ENCODE results near the gene FRMD8.

FRMD8 gene

DNA sequence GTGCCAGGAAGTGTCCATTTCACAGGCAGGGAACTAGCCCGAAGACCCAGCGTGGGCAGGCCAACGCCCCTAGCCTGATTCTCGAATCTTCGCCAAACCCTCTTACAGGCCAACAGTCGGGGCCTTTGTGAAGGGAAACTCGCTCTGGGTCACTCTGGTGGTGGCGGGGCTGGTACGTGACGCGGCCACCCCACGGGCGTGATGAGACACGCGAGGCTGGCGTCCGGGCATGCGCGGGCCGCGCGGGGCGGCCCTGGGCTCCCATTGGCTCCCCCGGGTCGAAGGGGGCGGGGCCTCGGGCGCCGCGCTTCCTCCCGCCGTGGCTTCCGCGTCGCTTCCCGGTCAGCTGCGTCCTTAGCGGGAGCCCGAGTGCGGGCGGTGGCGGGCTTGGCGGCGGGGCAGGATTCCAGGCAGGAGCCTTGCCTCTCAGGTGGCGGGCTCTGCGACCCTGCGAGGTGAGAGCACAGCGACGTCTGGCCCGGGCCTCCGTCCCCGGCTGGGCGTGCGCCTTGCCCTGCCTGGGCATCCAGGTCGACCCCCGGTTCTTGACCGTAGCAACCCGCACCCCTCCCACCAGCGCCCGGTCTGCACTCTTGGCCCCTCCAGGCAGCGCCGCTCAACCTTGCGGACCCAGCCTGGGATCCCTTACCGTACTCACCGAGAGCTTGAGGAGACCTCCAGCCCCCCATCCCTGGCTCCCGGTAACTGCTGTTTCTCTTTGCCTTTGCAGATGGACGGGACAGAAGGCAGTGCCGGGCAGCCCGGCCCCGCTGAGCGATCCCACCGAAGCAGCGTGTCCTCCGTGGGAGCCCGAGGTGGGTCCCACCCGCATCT, at the start of gene FRMD8:
Gene FRMD8, plus strand, starts transcription at position 331 of the 834 bp plus-strand sequence. Its CDS starts 400 bp downstream, at position 731.
- peak; percentile 87 for DNase-seq

DNA sequence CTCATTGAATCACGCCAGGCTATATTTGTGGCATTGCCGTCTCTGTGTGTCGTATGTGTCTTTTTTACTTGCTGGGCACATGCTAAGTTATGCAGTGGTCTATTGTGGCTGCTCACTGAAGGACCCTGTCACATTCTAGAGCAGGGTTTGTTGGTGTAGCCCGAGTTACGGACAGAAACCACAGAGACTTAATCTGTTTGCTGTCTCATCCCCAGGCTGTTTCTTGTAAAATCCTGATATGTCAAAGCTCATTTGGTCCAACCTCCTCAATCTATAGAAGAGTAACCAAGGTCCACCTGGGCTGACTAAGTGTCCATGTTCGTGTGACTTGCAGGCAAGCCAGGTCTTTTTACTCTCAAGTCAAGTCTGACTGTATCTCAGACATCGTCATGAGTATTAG, 47.8 kb upstream of the FRMD8 start:
- DNase-seq: no peak

DNA sequence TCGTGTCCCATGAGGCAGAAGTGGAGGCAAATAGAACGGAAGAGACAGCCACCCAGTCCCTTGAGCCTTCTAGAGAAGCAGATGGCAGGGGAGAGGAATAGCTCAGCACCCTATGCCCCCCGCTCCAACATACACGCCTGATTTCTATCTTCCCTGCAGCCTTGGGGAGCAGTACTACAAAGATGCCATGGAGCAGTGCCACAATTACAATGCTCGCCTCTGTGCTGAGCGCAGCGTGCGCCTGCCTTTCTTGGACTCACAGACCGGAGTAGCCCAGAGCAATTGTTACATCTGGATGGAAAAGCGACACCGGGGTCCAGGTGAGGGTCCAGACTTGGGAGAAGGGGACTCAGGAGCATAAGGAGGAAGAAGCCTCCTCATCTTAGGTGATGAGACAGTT, 46.2 kb upstream of the FRMD8 start:
- no peak for DNase-seq

GRCh38 chr11:65341856-65342255, 44.6 kb upstream of the FRMD8 start:
- DNase-seq: no peak

DNA sequence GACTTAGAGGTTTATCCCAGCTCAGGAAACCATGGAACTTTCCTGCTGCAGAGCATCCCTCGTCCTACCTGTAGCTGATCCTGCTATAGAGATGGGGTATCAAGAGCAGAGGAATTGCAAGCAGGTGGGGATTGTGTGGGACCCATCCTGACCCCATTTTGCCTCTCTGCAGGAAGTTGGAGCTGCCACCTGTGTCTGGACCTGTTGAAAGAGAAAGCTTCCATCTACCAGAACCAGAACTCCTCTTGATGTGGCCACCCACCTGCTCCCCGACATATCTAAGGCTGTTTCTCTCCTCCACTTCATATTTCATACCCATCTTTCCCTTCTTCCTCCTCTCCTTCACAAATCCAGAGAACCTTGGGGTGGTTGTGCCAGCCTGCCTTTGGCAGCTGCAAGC, 34.9 kb upstream of the FRMD8 start:
- DNase-seq: no peak

GRCh38 chr11:65352783-65353182, 33.7 kb upstream of the FRMD8 start:
- DNase-seq: no peak

DNA sequence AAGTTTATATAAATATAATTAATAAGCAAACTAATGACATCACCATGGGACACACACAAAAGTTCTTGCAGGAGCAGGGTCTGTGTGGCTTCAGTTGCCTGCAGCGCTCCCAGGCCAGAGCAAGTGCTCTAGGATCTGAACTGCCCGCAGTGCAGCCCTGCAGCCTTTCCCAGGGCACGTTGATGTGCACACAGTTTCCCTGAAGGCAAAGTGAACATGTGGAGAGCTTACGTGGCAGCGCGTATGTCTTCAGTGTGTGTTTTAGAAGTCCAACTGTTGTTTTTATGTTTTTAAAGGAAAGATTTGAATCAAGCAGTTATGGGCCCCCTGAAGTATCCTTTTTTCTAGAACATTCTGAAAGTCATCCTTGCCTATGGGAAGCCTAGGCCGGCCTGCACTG, 33.1 kb upstream of the FRMD8 start:
- no peak for DNase-seq

GRCh38 chr11:65353900-65354264, 32.6 kb upstream of the FRMD8 start:
- no peak for DNase-seq

DNA sequence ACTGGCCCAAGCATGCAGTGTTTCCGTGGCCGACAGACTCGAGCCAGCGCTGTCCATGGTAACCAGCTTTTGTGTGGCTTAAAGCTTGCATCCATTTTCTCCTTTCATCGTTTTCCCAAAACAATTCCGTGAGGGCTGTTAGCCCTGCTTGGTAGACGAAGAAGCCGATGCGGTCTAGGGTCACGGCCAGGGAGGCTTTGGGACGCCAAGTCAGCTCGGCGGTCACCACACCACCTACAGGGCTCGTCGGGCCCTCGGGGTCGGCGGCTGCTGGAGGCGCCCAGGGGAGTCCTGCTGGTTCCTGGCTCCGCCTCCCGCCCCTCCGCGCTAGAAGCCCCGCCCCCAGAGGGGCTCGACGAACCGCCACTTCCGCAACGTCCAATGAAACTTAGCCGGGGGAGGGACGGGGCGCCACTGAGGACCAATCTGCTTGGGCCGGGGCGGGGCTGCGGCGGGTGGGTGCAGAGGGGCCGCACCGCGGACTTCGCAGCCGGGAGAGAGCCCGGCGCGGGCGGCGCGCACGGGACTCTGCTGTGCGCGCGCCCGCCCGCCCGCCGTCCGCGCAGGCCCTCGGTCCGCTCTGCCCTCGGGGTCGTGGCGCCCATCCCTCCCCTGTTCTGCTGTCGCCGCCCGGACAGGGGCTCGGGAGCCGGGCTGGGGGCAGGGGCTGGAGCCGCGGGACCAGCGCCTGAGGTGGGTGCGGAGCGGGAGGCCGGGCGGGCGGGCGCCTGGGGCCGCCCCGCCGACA, 32.0 kb upstream of the FRMD8 start, which contains the start of gene TIGD3:
Gene TIGD3, plus strand, starts transcription at position 487 of the 748 bp plus-strand sequence. CDS start 1,058 bp downstream, outside the sequence.
- peak; percentile 98 for DNase-seq

DNA sequence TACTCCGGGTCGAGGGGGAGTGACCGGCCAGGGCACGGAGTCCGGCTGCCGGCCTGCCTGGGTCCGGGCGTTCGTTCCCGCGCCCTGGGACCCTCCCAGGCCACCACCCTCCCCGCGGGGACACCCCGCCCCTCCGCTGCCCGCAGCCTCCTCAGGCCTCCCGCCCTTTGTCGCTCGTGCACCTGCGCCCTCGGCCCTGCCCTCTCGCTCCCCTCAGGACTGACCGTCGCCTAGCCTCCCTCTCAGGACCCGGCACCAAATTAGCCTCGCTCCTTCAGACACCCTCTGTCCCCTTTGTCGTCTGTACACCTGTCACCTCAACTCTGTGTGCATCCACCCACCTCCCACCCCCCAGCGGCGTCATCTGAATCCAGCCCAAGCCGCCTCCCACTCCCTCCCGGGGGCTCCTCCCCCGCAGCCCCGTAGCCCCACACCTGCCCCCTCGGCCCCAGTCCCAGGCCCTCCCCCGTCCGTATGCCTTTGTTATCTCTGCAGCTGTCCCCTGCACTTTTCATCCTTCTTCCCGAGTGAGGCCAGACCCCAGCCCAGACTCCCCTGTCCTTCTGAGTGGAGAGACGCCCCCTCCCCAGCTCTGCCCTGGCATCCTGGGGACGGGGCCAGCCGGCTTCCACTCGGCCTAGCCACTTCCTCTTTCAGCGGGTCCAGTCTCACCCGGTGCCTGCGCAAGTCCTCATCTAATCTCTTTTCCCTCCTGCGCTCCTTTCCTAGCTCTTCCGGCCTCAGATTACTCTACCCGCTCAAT, 31.2 kb upstream of the FRMD8 start:
- peak; percentile 61 for DNase-seq

DNA sequence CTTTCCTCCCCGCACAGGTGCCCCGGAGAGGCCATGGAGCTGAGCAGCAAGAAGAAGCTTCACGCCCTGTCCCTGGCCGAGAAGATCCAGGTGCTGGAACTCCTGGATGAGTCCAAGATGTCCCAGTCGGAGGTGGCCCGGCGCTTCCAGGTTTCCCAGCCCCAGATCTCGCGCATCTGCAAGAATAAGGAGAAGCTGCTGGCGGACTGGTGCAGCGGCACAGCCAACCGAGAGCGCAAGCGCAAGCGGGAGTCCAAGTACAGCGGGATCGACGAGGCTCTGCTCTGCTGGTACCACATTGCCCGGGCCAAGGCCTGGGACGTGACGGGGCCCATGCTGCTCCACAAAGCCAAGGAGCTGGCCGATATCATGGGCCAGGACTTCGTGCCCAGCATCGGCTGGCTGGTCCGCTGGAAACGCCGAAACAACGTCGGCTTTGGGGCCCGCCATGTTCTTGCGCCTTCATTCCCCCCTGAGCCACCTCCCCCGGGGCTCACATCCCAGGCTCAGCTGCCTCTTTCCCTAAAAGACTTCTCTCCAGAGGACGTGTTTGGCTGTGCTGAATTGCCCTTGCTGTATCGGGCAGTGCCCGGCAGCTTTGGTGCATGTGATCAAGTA, 30.6 kb upstream of the FRMD8 start:
- no peak for DNase-seq

GRCh38 chr11:65356394-65356972, 30.0 kb upstream of the FRMD8 start:
- no peak for DNase-seq

DNA sequence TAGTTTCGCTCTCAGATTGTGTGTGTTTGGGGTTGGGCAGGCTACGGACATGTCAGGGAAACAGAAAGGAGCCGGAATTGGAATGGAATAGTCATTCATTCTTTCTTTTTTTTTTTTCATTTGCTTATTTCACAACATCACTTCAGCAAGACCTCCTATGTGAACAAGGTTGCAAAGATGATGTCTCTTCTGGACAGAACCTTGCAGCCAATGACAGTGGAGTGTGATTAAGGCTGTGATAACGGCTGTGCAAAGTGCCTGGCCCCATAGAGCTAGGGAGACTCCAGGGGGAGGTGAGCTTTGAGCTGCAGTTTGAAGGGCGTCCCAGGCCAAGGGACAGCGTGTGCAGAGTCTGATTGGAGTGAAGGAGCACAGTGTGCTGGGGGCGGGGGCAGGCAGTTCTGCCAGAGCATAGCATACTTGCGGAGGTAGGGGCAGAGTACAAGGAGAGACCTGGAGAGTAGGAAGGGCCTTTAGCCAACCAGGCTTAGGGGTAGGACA, 28.5 kb upstream of the FRMD8 start:
- no peak for DNase-seq

DNA sequence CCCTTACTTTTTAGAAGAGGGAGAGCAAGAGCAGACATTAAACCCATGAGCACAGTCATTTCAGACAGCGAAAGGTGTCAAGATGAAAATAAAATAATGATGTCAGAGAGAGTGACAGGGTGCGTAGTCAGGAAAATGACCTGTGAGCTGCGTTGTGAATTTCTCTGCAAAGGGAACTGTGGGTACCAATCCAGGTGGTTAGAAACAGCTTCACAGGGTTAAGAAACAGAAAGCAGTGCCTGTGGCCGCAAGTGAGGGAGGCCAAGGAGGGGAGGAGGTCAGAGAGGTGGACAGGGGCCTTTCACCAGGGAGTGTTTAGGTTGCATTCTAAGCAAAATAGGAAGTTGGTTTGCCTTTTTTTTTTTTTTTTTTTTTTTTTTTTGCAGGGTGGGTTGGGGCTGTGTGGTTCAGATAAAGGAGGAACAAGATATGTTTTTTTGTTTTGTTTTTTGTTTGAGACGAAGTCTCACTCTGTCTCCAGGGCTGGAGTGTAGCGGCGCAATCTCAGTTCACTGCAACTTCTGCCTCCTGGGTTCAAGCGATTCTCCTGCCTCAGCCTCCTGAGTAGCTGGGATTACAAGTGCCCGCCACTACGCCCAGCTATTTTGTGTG, 24.0 kb upstream of the FRMD8 start:
- DNase-seq: no peak

- no peak for DNase-seq
These were observed 23.5 kb upstream of the FRMD8 start for GRCh38 chr11:65362966-65363365.

DNA sequence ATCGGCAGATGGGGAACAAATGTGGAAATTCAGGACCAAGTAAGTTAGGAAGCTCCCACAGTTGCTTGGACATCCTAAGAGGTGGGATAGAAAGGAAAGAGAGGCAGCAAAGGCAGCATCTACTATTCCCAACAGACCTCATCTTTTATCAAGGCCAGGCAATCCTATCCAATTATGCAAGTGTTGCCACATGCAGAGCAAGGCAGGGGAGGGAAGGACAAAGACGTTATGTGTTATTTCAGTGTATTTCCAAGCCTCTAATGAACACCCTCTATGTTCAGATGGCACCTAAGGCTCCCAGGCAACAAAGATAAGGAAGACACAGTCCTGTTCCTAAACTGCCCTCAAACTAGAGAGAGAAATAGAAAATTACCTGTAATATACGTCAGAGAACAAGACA, 22.7 kb upstream of the FRMD8 start:
- DNase-seq: no peak

GRCh38 chr11:65366340-65366773, 20.1 kb upstream of the FRMD8 start:
- DNase-seq: no peak

GRCh38 chr11:65370659-65371049, 15.8 kb upstream of the FRMD8 start:
- no peak for DNase-seq

- DNase-seq: no peak
These were observed 12.4 kb upstream of the FRMD8 start for GRCh38 chr11:65373839-65374580.

DNA sequence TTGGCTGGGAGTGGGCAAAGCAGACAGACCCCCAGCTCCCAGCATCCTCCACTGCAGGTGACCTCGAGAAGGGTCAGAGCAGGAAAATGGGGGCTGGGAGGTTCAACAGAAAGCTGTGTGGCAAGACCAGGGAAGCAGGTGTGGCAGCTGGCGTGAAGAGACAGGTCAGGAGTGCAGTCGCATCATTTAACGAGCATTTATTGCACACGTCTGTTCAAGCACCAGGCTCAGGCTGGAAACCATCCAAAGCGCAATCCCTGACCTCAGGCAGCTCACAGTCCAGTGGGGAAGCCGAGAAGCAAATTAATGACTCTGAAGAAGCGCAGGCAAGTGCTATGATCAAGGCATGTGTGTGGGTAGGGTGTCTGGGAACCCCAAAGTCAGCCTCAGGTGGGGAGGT, 11.4 kb upstream of the FRMD8 start:
- DNase-seq: no peak

DNA sequence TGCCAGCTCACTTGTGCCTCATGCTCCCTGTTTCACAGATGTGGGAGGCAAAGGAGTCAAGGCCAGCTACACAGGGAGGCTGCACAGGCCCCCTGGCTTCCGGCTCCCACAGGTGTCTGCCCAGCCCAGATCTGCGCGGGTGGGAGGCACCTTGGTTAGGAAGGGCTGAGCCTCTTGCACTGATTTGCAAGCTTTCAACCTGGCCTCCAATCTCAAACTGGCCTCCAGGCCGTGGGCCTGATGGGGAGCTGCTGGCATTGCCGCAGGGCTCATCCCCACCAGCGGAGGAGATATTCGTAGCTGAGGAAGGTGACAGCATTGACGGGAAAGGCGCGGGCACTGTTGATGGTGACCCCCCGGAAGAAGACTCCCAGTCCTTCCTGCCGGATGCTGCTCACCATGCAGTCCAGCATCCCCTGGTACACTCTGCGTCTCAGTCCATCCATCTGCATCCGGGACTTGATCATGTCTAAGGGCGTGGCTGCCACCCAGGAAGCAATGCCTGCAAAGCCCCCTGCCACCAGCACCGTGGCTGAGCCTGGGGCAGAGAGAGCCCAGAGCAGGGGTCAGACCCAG, 10.2 kb upstream of the FRMD8 start:
- no peak for DNase-seq
